ENCODE data around the gene BCL6.

- no peak for TF ChIP-seq CTCF (IDR thresholded peaks at IDR 0.05)
- TF ChIP-seq POLR2AphosphoS5 (IDR thresholded peaks at IDR 0.05) = no peak
- TF ChIP-seq POLR2A (IDR thresholded peaks at IDR 0.05) = no peak
These were observed 28.2 kb upstream of the BCL6 start for GRCh38 chr3:187773233-187774184.
